Breast epithelium (tissue), 3 donors: ENCODE data around the gene SLC8A3.

Experiments used
- POLR2AphosphoS5 ChIP-seq, 3 donors: sonication (generic); formaldehyde crosslinking; IDR thresholded peaks; one replicate each; pipeline ENCODE4 v1.6.1; 2017; ENCODE audit warnings: antibody characterized with exemption in 3 of 3
- TF ChIP-seq, protein P1 (sequence below), 3 donors: fragments of 450-650 bp; IDR thresholded peaks; one replicate each; pipeline ENCODE4 v1.5.1; 2016 to 2017; ENCODE audit warnings: antibody characterized with exemption in 3 of 3, mild to moderate bottlenecking in 3 of 3, moderate library complexity in 3 of 3

DNA sequence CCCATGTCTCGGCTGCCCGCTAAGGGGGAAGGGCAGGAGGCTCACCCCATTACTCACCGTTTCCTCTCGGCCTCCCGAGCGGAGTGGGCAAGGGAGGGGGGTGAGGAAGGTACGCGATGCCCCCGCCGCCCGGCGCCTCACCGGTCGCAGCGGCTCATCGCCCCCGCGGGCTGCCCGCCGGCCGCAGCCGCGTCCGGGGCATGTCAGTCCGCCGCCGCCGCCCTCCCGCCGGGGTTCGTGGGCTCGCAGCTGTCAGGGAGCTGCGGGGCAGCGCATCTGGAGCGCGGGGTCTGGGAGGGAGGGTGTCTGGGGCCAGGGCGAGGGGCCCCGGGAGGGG is 461 bp downstream of the SLC8A3 start:
- TF ChIP-seq, protein P1, sequence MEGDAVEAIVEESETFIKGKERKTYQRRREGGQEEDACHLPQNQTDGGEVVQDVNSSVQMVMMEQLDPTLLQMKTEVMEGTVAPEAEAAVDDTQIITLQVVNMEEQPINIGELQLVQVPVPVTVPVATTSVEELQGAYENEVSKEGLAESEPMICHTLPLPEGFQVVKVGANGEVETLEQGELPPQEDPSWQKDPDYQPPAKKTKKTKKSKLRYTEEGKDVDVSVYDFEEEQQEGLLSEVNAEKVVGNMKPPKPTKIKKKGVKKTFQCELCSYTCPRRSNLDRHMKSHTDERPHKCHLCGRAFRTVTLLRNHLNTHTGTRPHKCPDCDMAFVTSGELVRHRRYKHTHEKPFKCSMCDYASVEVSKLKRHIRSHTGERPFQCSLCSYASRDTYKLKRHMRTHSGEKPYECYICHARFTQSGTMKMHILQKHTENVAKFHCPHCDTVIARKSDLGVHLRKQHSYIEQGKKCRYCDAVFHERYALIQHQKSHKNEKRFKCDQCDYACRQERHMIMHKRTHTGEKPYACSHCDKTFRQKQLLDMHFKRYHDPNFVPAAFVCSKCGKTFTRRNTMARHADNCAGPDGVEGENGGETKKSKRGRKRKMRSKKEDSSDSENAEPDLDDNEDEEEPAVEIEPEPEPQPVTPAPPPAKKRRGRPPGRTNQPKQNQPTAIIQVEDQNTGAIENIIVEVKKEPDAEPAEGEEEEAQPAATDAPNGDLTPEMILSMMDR (IDR thresholded peaks at IDR 0.05) = no peak
- no peak for TF ChIP-seq POLR2AphosphoS5 (IDR thresholded peaks at IDR 0.05)
